K562 treated with DMSO at 1 percent for 12 hours (cell line): ENCODE measurements around the gene C7orf33. TPM values are rescaled to one million over a fixed set of nuclear protein-coding genes. Genes with fewer than 3 reads are reported as not detected.

ENCODE experiments used
- total RNA-seq: library from RNA; unstranded; fragments of 300-600 nt; gene quantifications from 2 replicates; pipeline ENCODE4 v1.2.3, GENCODE V29; 2022; ENCODE audit not compliant: insufficient read depth

Gene C7orf33
- not detected in 2 replicates for total RNA-seq

GRCh38 chr7:148590471-148590870 is at the start of gene C7orf33:
Gene C7orf33 (plus strand): TSS chr7:148590766. CDS start chr7:148590926, 160 bp downstream.

Other genes starting within 250 kb of the C7orf33 start
- gene CUL1, start 108.1 kb downstream of the C7orf33 start, total RNA-seq: 30.9 and 70.4 TPM in 2 replicates